IPS DF 19.7 (cell line): ENCODE results near the gene COMT.
"Not testable (repeated sequence)": the region's sequence is repeated elsewhere in the genome, so short reads cannot be mapped to it uniquely, and the experiment has no call there.

Source experiments
- DNase-seq: peaks from one replicate; pipeline ENCODE4 v3.0.0-alpha.2; 2013; ENCODE audit warnings: low read depth, low spot score

COMT gene

DNA sequence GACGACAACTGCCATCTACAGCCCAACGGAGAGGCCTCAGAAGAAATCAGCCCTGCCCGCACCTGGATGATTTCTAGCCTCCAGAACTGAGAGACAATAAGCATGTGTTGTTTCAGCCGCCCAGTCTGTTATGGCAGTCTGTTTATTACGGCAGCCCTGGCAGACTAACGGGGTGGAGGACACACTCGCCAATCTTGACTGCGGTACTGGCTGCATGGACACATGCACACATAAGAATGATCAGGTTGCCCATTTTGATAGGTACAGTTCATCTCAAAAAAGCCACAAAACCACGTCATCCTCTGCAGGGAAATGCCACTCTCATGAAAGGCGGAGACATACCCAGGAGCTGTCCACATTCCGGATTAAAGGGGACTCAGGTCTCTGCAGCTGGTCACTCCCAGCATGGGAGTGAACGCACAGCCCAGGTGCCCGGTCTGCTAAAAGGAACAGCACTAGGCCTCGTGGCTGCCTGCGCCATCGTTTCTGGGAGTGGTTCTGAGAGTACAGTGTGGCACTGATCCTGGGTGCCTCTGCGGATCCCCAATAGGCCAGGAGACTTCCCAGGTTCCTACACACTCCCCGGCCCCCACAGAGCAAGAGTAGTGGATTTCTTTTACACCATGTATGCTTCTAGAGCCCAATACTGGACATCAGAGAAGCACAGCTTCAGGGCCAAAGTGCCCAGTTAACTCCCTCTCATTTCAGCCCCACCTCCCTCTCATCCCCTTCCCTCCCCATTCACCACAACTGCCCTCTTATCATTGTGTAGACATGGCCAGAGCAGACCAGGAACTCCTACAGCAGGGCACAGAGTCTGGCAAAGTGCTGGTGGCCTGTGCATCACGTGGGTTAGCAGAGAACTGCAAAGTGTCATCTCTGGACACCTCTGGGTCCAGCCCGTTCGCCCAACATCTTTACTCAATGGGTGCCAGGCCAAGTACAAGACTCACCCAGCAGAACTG, 11.7 kb upstream of the COMT start:
- no peak for DNase-seq

GRCh38 chr22:19930551-19931486, 10.8 kb upstream of the COMT start:
- DNase-seq: no peak

DNA sequence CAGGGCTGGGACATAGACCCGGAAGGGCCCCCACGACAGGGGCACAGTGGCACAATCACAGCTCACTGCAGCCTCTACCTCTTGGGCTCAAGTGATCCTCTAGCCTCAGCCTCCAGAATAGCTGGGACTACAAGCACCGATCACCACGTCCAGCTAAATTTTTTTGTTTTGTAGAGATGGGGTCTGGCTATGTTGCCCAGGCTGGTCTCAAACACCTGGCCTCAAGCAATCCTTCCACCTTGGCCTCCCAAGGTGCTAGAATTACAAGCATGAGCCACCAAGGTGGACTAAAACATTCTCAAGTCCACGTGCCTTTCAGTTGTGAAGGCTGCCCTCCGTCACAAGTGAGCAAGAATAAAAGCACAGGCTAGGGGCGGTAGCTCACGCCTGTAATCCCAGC, 10.1 kb upstream of the COMT start:
- DNase-seq: no peak

- no peak for DNase-seq
Observed at GRCh38 chr22:19932367-19933206, 9.0 kb upstream of the COMT start.

DNA sequence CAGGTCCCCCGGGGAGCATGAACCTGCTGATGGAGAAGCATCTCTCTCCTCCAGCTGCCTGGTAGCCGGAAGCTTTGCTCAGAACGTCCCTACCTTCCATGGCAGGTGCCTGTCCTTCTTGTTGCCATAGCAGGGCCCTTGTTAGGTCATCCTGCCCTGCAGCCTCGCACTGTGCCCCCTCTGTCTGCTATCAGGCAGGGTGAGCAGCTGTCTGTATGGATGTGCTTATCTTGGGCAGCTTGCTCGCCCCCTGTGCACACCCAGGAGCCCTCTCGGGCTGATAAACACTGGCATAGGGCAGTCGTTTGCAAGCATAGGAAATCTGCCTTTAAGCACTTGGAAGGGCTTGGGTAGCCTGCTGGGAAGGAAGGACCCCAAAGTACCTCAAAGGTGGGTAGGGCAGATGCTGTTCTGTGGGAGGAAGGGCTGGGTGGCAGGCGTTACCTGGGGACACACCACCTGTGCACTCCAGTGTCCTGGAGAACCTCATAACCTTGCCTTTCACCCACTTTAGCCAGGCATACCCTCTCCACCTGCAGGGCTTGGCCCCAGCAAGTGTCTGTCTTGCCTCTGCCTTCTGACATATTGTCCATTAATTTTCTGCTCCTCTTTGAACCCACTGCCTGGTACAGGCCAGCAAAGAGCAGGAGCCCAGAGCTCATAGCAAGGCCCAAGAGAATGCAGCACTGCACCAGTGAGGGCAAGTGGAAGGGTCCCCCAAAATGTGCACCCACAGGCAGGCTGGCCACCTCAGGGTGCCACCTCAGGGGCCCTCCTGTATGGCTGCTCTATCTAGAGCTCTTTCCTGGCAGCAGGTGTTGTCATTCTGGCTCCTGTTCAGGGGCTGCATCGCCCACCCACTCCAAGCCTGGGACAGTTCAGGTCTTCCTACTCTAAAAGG, 8.0 kb upstream of the COMT start:
- DNase-seq: no peak

DNA sequence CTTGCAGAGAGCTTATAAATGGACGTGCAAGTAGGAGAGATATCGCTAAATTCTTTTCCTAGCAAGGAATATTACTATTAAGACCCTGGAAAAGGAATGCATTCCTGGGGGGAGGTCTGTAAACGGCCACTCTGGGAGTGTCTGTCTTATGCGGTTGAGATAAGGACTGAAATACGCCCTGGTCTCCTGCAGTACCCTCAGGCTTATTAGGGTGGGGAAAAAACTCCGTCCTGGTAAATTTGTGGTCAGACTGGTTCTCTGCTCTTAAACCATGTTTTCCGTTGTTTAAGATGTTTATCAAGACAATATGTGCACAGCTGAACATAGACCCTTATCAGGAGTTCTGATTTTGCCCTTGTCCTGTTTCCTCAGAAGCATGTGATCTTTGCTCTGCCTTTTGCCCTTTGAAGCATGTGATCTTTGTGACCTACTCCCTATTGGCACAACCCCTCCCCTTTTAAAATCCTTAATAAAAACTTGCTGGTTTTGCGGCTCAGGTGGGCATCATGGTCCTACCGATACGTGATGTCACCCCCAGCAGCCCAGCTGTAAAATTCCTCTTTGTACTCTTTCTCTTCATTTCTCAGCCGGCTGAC, 6.4 kb upstream of the COMT start:
- not testable (repeated sequence) for DNase-seq

GRCh38 chr22:19936513-19936912, 5.1 kb upstream of the COMT start:
- DNase-seq: no peak

- DNase-seq: no peak
Observed at GRCh38 chr22:19937616-19938473, 3.7 kb upstream of the COMT start.

- DNase-seq: no peak
Observed at GRCh38 chr22:19940536-19941364, 822 bp upstream of the COMT start.

DNA sequence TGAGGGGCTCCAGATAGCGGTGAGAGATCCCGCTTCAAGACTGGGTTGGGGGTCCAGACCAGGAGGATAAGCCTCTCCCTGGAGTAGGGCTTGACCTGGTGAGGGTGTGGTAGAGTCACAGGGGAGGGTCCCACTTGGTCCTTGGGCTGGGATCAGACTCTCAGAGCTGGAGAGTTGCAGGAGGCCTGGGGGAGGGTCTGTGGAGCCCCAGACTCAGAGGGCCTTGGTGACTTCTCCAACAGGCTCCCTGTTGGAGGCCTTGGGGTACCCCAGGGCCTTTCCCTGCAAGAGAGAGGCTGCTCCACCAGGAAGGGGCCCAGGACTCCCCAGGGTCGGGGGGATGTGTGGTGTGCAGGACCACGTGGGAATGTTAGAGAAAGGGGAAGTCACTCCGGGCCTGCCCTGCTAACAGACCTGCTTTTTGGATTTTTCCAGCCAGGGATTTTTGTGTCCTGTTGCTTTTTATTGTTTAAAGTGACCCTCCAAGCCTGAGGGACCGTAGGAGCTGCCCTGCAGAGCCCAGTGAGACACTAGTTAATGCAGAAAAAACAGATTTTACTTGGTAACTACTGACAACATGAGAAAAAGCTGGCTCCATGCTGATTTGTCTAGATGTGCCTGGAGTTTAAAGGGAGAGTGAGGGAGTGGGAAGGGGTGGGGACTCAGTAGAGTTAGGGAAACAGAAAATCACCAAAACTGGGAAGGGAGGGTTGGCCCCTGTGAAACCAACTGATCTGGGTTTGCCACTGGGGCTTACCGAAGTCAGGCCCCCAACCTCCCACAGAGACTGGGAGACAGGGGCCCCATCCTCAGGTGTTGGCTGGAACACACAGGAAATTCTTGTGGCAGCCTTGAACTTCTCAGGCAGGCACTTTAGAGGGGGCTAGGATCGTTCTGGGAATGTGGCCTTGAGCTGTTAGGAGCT, 847 bp downstream of the COMT start:
- no peak for DNase-seq

- no peak for DNase-seq
Observed at GRCh38 chr22:19943082-19944026, 1.8 kb downstream of the COMT start.

DNA sequence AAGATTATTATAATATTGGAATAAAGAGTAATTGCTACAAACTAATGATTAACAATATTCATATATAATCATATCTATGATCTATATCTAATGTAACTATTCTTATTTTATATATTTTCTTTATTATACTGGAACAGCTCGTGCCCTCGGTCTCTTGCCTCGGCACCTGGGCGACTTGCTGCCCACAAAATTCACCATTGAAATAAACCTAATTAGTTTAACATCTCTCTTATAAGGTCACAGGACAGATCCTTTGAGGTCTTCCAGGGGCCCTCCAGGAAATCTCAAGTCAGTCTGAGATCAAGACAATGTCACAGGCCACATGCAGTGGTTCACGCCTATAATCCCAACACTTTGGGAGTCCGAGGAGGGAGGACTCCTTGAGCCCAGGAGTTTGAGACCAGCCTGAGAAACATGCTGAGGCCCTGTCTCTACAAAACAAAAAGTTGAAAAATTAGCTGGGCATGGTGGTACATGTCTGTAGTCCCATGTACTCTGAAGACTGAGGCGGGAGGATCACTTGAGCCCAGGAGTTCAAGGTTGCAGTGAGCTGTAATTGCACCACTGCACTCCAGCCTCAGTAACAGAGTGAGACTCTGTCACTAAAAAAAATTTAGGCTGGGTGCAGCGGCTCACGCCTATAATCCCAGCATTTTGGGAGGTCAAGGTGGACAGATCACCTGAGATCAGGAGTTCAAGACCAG, 6.6 kb downstream of the COMT start:
- DNase-seq: no peak

DNA sequence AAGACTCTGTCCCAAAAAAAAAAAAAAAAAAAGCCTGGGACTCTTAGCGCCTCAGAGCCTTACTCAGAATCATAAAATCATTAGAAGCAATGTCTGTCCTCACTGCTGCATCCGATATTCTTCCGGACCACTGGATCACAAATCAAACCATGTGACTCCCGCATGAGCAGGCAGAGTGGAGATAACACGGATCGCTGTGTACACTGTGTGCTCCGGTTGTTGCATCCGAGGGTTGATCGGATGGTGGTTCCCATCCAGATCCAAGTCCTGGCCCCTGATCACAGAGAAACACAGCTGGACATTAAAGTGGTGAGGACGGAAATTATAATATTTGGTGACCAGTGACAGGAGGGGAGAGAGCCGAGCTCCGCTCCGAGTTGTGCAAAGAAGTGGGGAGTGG, 9.8 kb downstream of the COMT start:
- no peak for DNase-seq

DNA sequence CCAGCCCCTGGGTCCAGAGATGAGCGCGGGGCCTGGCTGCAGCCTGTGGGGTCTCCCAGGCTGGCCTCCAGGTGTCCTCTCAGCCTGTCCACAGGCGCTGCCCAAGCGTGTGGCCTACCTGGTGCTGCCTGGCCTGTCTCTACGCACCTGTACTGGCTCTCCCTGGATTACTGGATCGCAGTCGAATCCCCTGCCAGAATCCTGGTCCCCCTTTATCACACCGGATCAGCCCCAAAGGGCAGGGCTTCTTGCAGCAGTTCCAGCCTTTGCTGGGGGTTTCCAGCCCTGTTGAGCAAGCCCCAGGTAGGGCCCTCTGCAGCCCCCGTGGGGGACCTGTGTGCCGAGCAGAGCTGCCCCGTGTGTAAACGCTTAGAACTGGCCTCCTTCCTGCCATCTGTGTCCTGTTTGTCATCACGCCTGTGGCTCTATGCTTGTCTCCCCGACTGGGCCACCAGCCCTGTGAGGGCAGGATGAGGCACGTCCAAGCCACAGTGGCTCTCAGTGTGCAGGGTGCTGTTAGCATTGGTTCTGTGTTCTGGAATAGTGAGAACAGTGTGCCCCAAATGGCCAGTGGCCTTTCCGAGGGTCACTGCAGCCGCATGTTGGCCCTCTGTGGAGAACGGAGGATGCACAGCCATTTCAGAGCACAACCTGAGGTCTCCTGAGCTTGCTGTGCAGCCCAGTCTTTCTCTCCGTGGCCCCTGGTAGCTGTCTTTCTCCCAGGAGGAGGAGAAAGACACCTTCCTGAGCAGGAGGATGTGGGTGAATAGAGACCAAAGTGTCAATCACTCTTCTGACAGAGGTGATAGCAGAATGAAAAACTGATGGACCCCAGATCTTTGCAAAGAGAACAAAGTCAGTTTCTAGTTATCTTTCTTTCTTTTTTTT, 13.9 kb downstream of the COMT start:
- no peak for DNase-seq
